GM19324 (cell line): Measurements from ENCODE around the gene ZNF837.
"Not testable (repeated sequence)": the region's sequence is repeated elsewhere in the genome, so short reads cannot be mapped to it uniquely, and the experiment has no call there.

Experiments
- ATAC-seq: cut with Tn5 transposase; IDR thresholded peaks from one replicate; pipeline ENCODE4 v1.9.1; 2021; ENCODE audit warnings: mild to moderate bottlenecking, moderate library complexity; ENCODE audit not compliant: unreplicated experiment, low FRiP score

ZNF837 gene

DNA sequence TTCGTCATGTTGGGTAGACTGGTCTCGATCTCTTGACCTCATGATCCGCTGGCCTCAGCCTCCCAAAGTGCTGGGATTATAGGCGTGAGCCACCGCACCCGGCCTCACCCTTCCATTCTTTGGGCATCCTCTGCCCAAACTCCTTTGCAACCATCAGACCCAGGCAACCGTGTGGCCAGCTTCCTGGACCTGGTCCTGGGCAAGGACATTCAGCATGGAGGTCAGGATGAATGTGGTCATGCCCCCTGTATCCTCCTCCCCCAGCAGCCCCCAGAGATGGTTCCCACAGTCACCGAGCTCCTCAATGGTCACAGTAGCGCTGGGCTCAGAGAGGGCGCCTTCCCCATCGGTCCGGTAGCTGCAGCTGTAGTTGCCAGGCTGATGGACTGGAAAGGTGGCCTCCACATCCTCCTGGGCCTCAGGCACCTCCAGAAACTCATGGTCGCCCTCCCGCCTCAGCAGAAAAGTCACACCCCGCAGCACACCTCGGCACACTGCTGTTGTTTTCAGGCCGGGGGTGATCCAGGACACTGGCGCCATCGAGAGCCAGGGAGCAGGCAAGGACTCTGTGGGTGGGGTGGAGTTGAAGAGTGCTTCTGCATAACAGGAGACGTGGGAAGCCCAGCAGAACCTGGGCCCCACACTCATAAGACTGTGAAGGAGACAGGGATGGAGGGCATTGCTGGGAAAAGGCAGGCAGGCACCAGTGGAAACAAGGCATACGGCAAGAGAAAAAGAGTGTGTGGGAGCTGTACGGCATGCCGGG, 28.7 kb downstream of the ZNF837 start:
- no peak for ATAC-seq

GRCh38 chr19:58351558-58351878, 29.3 kb downstream of the ZNF837 start:
- no peak for ATAC-seq

DNA sequence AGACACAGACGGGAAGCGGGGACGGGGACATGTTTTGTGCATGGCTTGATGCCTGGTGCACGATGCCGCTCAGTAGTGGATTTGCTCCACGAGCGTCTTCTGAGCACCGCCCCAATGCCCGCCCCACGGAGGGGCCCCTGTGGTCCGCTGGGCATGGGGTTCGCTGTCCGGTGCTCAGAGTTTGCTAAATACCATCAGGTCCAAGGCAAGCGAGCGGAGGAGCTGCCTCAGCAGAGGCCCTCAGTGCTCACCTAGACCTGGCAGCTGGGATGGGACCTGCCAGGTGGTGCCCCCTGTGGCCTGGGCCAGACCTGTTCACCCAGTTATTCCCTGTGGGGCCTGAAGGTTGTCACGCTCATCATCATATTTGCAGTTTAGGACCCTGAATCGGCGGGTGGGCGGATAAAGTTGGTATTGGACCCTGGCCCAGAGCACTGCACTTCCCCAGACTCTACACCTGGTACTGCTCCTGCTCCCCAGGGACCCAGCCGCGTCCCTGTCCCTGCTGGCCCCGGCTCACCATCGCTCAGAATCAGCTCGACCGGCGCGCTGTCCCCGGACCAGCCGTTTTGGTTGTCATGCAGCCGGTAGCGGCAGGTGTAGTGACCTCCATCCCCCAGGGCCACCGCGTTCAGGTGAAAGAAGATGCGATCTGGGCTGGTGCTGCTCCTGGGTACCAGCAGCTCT, 29.8 kb downstream of the ZNF837 start:
- ATAC-seq = no peak

DNA sequence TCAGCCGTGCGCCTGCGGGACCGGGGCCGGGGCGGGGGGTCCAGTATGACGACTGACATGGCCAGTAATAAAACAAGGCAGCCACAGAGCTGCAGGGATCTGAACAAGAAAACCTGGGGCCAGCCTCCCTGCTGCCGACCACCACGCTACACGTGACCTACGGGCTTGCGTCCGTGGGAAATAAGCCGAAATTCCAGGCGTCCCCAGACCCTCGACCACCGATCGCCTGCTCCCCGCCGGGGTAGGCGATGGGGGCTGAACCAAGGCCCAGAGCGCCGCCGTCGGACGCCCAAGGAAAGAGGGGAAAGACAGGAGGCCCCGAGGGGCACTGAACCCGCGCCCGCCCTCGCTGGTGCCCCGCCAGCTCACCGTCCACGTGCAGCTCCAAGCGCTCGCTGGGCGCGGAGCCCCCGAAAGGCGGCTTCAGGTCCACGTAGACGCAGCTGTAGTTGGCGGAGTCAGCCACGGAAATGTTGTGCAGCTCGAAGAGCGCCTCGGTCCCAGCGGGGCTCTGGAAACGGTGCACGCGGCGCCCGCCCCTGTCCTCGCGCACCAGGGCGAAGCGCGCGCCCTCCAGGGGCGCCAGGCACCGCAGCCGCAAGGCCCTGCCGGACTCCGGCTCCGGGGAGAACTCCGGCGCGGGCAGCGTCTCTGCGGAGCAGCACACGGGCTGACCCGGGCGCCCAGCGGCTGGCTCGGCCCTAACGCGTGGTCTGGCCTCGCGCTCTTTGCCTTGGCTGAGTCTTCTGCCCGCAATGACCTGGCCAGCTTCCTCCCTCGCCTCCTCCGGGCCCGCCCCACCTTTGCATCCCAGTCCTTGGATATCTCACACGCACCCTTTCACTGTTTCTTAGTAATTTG, 30.6 kb downstream of the ZNF837 start:
- ATAC-seq = no peak

DNA sequence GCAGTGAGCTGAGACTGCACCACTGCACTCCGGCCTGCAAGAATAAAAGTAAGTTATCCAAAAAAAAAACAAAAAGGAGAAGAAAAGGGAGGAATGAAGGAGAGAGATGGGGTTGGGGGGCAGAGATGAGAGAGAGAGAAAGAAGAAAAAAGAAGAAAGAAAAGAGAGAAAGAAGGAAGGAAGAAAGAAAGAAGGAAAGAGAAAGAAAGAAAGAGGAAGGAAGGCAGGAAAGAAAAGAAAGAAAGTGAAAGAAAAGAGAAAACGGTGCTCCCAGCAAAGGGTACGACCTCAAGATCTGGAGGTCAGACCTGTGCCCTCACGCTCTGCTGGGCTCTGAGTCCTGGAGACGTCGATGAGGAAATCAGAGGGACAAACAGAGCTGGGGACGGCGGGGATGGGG, 31.2 kb downstream of the ZNF837 start:
- no peak for ATAC-seq

- not testable (repeated sequence) for ATAC-seq
Observed at GRCh38 chr19:58348080-58348479, 32.8 kb downstream of the ZNF837 start.

GRCh38 chr19:58346961-58347929, 33.6 kb downstream of the ZNF837 start:
- peak; percentile 78 for ATAC-seq

- ATAC-seq = no peak
Observed at GRCh38 chr19:58345558-58345957, 35.3 kb downstream of the ZNF837 start.

DNA sequence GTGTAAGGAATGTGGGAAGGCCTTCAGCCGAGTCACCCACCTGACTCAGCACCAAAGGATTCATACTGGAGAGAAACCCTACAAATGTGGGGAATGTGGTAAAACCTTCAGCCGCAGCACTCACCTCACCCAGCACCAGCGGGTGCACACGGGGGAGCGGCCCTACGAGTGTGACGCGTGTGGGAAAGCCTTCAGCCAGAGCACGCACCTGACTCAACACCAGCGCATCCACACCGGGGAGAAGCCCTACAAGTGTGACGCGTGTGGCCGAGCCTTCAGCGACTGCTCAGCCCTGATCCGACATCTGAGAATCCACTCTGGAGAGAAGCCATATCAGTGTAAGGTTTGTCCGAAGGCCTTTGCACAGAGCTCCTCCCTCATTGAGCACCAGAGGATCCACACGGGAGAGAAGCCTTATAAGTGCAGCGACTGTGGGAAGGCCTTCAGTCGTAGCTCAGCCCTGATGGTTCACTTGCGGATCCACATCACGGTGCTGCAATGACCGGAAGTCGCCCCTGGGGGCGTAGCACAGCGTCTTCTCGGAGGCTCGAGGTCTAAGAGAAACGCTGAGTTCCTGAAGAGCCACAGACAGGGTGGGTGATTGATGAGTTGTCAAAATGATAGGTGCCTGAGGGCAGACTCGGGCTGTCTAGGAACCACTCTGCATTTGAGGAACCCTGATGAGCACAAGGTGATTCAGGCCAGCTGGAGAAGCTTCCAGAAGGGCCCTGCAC, 41.8 kb downstream of the ZNF837 start:
- no peak for ATAC-seq

DNA sequence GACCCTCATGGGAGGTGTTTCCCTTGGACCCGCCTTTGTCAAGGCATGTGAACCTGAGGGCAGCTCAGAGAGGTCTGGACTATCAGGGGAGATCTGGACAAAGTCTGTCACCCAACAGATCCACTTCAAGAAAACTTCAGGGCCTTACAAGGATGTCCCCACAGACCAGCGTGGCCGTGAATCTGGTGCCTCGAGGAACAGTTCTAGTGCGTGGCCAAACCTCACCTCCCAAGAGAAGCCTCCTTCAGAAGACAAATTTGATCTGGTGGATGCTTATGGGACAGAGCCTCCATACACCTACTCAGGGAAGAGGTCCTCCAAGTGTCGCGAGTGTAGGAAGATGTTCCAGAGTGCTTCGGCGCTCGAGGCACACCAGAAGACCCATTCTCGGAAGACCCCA, 42.5 kb downstream of the ZNF837 start:
- ATAC-seq = no peak

DNA sequence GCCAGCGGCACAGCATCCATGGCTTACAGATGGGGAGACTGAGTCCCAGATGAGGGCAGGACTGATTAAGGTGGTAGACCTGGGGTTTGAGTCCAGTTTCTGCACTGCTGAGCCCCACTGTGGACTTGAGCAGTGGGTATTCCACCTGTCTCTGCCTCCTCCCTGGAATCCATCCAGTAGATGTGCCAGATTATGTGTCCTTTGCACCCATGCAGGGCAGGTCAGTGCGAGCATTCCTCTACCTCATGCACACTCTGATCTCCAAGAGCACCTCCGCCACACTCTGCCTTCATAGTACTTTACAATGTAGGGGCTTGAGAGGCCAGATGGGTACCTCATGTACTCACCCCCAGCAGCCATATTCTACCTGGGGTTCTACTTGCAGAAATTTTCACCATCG, 44.0 kb downstream of the ZNF837 start:
- no peak for ATAC-seq

GRCh38 chr19:58336216-58336615, 44.6 kb downstream of the ZNF837 start:
- ATAC-seq = no peak

DNA sequence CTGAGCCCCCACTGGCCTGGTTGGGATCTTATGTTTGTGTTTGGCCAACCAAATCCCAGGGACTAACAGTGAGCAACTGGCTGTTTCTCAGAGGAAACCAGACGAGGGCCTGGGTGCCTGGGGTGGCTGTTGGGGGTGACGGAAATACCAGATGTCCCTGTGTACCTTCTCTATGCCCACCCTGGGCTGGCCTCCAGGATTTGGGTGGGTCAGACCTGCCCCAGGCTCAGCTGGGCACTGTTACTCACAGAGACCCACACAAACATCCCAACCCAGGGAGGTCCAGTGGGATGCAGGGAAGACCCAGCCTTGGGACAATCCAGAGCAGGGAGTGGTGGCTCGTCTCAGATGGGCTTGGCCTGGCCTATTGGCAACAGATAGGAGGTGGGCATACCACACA, 45.2 kb downstream of the ZNF837 start:
- ATAC-seq = no peak

GRCh38 chr19:58334691-58335249, 46.1 kb downstream of the ZNF837 start:
- no peak for ATAC-seq

DNA sequence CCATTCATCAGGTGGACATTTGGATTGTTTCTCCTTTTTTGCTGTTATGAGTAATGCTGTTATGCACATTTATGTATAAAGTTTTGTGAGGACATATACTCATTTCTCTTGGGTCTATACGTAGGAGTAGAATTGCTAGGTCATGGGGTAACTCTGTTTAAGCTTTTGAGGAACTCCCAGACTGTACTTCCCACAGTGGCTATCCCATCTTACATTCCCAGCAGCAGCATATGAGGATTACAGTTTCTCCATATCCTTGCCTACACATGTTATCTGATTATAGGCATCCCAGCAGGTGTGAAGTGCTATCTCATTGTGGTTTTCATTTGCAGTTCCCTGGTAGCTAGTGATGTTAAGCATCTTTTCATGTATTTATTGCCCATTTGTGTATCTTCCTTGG, 48.1 kb downstream of the ZNF837 start:
- no peak for ATAC-seq

DNA sequence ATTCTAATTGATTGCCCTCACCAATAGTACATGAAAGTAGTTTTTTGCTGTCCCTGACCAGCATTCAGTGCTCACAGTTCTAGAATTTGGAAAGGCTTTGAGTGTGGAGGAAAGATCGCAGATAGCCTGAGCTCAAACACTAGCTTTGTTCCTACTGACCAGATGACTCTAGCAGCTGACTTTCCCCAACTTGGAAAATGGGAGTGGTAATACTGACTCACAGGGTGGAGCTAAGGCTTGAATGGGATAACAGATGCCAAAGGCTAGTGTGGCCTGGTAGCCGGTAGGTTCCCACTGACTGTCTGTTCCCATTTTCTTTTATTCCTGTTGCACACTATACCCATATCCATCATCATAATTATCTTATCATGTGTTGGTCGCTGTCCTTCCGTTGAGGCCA, 50.4 kb downstream of the ZNF837 start:
- no peak for ATAC-seq

- ATAC-seq = no peak
Observed at GRCh38 chr19:58328999-58329398, 51.8 kb downstream of the ZNF837 start.

GRCh38 chr19:58326914-58327726, 53.7 kb downstream of the ZNF837 start, which contains the start of gene ZSCAN22:
Gene ZSCAN22, plus strand, starts transcription at chr19:58326994. Its CDS starts 7,809 bp downstream, at chr19:58334803.
- ATAC-seq = peak; percentile 86
